ENCODE results near the gene ZMYND15. TPM values are rescaled to one million over a fixed set of nuclear protein-coding genes. Genes with fewer than 3 reads are reported as not detected.

ZMYND15 gene
- total and polyA plus RNA-seq, 2 of the 13 experiments (the other 11 are each of a cell fraction or from before 2014, with no cell fraction given): 0.24 to 2.7 TPM

DNA sequence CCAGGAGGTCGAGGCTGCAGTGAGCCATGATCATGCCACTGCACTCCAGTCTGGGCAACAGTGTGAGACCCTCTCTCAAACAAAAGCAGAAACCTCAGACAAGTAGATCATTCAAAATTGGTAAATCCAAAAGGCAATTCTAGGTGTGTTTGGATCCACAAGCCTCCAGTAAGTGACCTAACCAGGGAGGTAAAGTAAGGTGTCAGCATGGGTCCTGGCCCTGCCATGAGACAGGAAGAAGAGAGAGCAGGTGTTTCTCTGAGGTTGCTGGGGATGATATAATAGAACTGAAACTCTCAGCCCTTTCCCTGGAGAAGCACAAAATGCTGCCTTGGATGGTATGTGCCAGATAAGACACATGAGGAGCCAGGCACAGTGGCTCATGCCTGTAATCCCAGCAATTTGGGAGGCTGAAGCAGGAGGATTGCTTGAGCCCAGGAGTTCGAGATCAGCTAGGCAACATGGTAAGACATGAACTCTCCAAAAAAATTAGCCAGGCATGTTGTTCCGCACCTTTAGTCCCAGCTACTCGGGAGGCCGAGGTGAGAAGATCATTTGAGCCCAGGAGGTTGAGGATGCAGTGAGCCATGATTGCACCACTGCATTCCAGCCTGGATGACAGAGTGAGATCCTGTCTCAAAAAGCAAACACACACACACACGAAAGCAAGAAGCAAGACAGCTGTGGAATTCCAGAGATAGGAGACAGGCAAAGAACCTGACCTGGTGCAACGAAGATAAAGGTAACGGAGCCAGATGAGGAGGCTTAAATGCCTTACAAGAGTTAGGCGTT, 38.5 kb downstream of the ZMYND15 start (continued):
- TF ChIP-seq ZNF318 (CRISPR knock-in tag; IDR thresholded peaks at IDR 0.05) (no peak; the same call in 1 of the 2 replicates), ZBTB26 (CRISPR knock-in tag; IDR thresholded peaks at IDR 0.05; ENCODE audit: borderline replicate concordance) (no peak), CC2D1A (CRISPR knock-in tag; IDR thresholded peaks at IDR 0.05) (no peak), NCOA5 (CRISPR knock-in tag; IDR thresholded peaks at IDR 0.05) (no peak), ZBTB38 (CRISPR knock-in tag; IDR thresholded peaks at IDR 0.05) (peak; percentile 85), NFE2 (CRISPR knock-in tag; IDR thresholded peaks at IDR 0.05) (no peak), KAT2B (IDR thresholded peaks at IDR 0.05; ENCODE audit: borderline replicate concordance, low read depth, low read length) (no peak), ZNF782 (CRISPR knock-in tag; IDR thresholded peaks at IDR 0.05; ENCODE audit: borderline replicate concordance) (no peak), ZBTB21 (CRISPR knock-in tag; IDR thresholded peaks at IDR 0.05) (no peak), SMARCE1 (IDR thresholded peaks at IDR 0.05; ENCODE audit: borderline replicate concordance) (no peak)
- TF ChIP-seq, protein P1, sequence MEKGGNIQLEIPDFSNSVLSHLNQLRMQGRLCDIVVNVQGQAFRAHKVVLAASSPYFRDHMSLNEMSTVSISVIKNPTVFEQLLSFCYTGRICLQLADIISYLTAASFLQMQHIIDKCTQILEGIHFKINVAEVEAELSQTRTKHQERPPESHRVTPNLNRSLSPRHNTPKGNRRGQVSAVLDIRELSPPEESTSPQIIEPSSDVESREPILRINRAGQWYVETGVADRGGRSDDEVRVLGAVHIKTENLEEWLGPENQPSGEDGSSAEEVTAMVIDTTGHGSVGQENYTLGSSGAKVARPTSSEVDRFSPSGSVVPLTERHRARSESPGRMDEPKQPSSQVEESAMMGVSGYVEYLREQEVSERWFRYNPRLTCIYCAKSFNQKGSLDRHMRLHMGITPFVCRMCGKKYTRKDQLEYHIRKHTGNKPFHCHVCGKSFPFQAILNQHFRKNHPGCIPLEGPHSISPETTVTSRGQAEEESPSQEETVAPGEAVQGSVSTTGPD (CRISPR knock-in tag; IDR thresholded peaks at IDR 0.05): no peak
